ENCODE results near the gene TRIM8.

DNA sequence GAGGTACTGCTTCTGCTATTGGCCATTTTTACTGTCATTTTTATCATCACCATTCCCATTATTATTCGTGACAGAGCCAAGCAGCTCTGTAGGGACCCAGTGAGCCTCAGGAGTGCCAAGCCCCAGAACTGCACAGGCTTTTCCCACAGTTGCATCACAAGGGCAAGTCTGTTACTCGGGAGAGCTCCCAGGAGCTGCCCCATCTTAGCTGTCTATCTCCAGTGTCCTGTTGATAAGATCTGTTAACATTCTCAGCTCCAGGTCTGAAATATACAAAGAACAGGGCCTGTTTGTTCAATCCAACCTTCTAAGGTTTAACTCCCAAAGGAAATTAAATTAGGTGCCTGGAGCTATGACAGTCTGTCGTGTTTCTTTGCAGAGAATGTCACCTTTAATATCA lies 20.2 kb upstream of the TRIM8 start:
- TF ChIP-seq, protein P1, sequence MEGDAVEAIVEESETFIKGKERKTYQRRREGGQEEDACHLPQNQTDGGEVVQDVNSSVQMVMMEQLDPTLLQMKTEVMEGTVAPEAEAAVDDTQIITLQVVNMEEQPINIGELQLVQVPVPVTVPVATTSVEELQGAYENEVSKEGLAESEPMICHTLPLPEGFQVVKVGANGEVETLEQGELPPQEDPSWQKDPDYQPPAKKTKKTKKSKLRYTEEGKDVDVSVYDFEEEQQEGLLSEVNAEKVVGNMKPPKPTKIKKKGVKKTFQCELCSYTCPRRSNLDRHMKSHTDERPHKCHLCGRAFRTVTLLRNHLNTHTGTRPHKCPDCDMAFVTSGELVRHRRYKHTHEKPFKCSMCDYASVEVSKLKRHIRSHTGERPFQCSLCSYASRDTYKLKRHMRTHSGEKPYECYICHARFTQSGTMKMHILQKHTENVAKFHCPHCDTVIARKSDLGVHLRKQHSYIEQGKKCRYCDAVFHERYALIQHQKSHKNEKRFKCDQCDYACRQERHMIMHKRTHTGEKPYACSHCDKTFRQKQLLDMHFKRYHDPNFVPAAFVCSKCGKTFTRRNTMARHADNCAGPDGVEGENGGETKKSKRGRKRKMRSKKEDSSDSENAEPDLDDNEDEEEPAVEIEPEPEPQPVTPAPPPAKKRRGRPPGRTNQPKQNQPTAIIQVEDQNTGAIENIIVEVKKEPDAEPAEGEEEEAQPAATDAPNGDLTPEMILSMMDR (IDR thresholded peaks at IDR 0.05), result no peak
- TF ChIP-seq ZFX (IDR thresholded peaks at IDR 0.05; ENCODE audit: borderline replicate concordance), result no peak
